ENCODE data around the gene MED27. TPM values are rescaled to one million over a fixed set of nuclear protein-coding genes. Genes with fewer than 3 reads are reported as not detected.

The MED27 gene
- total RNA-seq, 1 experiment from 2014 or later = 38.4 TPM

DNA sequence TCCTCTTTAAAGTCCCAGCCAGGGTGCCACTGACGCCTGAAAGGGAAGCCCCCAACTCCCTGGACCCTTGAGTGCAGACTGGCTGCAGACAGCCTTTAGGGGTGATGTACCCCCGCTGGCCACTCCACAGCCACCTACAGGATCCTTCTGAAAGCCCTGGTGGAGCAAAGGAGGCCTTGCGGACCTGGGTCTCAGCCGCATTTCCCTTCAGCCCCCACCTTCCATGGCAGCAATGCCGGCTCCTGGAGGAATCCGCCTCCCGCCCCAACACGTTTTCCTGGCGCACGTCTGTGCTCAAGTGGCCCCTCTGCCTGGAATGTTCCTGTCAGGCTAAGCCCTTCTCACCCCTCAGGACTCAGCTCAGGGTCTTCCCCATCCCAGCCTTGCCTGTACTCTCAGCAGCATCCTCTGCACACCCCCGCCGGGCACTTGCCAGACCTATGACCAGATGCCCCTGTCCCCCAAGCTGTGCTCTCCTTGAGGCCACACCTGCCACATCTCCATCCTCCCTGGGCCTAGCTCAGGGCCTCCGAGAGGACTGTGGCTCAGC is 205.7 kb downstream of the MED27 start:
- intact Hi-C loops (cut with micrococcal nuclease) = no loop called here
- no peak overlapping the region for H3K27ac ChIP-seq (ENCODE audit: low read length)

DNA sequence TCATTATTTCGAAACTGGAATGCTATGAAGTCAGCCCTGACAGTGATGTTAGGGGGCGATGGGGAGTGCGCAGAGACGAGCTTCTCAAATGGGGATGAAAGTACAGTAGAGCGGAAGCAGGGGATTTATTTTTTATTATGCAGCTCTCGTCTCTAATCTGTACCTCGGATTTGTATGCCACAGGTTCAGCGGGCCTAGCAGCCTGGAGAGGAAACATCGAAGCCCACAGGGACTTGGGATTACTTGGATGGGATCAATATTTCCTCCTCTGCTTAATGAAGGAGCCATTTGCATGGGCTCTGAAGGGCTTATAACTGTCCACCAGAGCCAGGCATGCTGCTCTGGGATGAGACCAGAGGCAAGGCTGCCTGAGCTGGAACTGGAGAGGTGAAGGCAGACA is 206.3 kb downstream of the MED27 start:
- H2AFZ ChIP-seq (ENCODE audit: low read length) = no peak overlapping the region
- H3K9me2 ChIP-seq (replicated peaks; ENCODE audit: low read length) = no peaks in the 10 kb centered on the region
- intact Hi-C loops (cut with micrococcal nuclease) = no loop called here
- no peak for ATAC-seq
- H3F3A ChIP-seq (ENCODE audit: low read length, unreplicated experiment) = no peaks in the 10 kb centered on the region
- no peak for DNase-seq
- H3K27ac ChIP-seq (ENCODE audit: low read length) = no peak overlapping the region
- H3K27me3 ChIP-seq (ENCODE audit: low read length) = no peaks in the 10 kb centered on the region
- H3K4me3 ChIP-seq (ENCODE audit: low read length) = no peak overlapping the region
- POLR2A ChIA-PET (ENCODE audit: unreplicated experiment) = no interaction called here
- no peaks in the 10 kb centered on the region for H3K36me3 ChIP-seq (ENCODE audit: low read depth, low read length)
- no peaks in the 10 kb centered on the region for H4K20me1 ChIP-seq (ENCODE audit: low read length)
- CTCF ChIA-PET = no interaction called here
- no peaks in the 10 kb centered on the region for H3K79me2 ChIP-seq (ENCODE audit: low read length)
- H3K9ac ChIP-seq (ENCODE audit: low read length) = no peak overlapping the region
- no peak for TF ChIP-seq EZH2 (IDR thresholded peaks at IDR 0.05; ENCODE audit: low read length, unreplicated experiment)
- TF ChIP-seq, protein P1, sequence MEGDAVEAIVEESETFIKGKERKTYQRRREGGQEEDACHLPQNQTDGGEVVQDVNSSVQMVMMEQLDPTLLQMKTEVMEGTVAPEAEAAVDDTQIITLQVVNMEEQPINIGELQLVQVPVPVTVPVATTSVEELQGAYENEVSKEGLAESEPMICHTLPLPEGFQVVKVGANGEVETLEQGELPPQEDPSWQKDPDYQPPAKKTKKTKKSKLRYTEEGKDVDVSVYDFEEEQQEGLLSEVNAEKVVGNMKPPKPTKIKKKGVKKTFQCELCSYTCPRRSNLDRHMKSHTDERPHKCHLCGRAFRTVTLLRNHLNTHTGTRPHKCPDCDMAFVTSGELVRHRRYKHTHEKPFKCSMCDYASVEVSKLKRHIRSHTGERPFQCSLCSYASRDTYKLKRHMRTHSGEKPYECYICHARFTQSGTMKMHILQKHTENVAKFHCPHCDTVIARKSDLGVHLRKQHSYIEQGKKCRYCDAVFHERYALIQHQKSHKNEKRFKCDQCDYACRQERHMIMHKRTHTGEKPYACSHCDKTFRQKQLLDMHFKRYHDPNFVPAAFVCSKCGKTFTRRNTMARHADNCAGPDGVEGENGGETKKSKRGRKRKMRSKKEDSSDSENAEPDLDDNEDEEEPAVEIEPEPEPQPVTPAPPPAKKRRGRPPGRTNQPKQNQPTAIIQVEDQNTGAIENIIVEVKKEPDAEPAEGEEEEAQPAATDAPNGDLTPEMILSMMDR (conservative IDR thresholded peaks at IDR 0.05; ENCODE audit: low read depth, low read length) = no peak
- no peak for TF ChIP-seq EZH2phosphoT487 (IDR thresholded peaks at IDR 0.05; ENCODE audit: borderline replicate concordance, low read length)
- no TSS peak for BruUV-seq (replicated peaks)
- H3K9me3 ChIP-seq (ENCODE audit: low read length) = no peaks in the 10 kb centered on the region
- peaks cover 15% of the 10 kb centered on the region for H3K4me1 ChIP-seq (ENCODE audit: insufficient read depth, low read length)
- H3K4me2 ChIP-seq (ENCODE audit: low read length) = no peak overlapping the region

More for the DNA sequence above, 205.7 kb downstream of the MED27 start:
- H4K20me1 ChIP-seq (ENCODE audit: low read length) = no peaks in the 10 kb centered on the region
- H3K79me2 ChIP-seq (ENCODE audit: low read length) = no peaks in the 10 kb centered on the region
- no peaks in the 10 kb centered on the region for H3F3A ChIP-seq (ENCODE audit: low read length, unreplicated experiment)
- no TSS peak for BruUV-seq (replicated peaks)
- H3K9me3 ChIP-seq (ENCODE audit: low read length) = no peaks in the 10 kb centered on the region
- ChIA-PET CTCF (no interaction called here), POLR2A (ENCODE audit: unreplicated experiment) (no interaction called here)
- peaks cover 15% of the 10 kb centered on the region for H3K4me1 ChIP-seq (ENCODE audit: insufficient read depth, low read length)
- no peaks in the 10 kb centered on the region for H3K27me3 ChIP-seq (ENCODE audit: low read length)
- TF ChIP-seq EZH2 (IDR thresholded peaks at IDR 0.05; ENCODE audit: low read length, unreplicated experiment) (no peak), EZH2phosphoT487 (IDR thresholded peaks at IDR 0.05; ENCODE audit: borderline replicate concordance, low read length) (no peak)
- TF ChIP-seq, protein P1 (conservative IDR thresholded peaks at IDR 0.05; ENCODE audit: low read depth, low read length) = no peak
- H3K4me3 ChIP-seq (ENCODE audit: low read length) = no peak overlapping the region
- H3K4me2 ChIP-seq (ENCODE audit: low read length) = no peak overlapping the region
- no peak overlapping the region for H3K9ac ChIP-seq (ENCODE audit: low read length)
- H2AFZ ChIP-seq (ENCODE audit: low read length) = no peak overlapping the region
- ATAC-seq (no peak), DNase-seq (no peak)
- no peaks in the 10 kb centered on the region for H3K36me3 ChIP-seq (ENCODE audit: low read depth, low read length)
- H3K9me2 ChIP-seq (replicated peaks; ENCODE audit: low read length) = no peaks in the 10 kb centered on the region

DNA sequence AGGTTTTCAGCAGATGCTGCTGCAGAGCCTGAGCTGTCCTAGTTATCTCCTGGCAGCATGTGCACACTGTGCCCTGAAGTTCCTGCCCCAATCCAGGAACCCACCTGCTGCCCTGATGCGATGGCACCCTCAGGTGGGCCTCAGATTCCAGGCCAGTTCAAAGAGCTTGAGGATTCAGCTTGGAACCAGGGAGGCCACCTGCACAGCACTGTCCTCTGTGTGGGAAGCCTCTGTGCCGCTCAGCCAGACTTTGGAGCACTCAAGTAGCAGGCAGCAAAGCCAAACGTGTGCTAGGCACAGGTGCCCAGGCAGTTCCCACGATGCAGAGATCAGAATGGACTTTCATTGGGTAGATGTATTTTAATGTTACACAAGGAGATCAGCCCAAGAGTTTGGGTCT is 207.0 kb downstream of the MED27 start:
- H4K20me1 ChIP-seq (ENCODE audit: low read length) = no peaks in the 10 kb centered on the region
- intact Hi-C loops (cut with micrococcal nuclease) = no loop called here
- CTCF ChIA-PET = no interaction called here

More for the DNA sequence above, 207.0 kb downstream of the MED27 start:
- Histone ChIP-seq H3K4me3 (ENCODE audit: low read length) (no peak overlapping the region), H3K9ac (ENCODE audit: low read length) (no peak overlapping the region), H3K9me2 (replicated peaks; ENCODE audit: low read length) (no peaks in the 10 kb centered on the region), H3K4me2 (ENCODE audit: low read length) (no peak overlapping the region), H3K36me3 (ENCODE audit: low read depth, low read length) (no peaks in the 10 kb centered on the region), H3K27ac (ENCODE audit: low read length) (no peak overlapping the region), H3K4me1 (ENCODE audit: insufficient read depth, low read length) (peaks cover 15% of the 10 kb centered on the region), H3K79me2 (ENCODE audit: low read length) (no peaks in the 10 kb centered on the region), H2AFZ (ENCODE audit: low read length) (no peak overlapping the region), H3K9me3 (ENCODE audit: low read length) (no peaks in the 10 kb centered on the region), H3F3A (ENCODE audit: low read length, unreplicated experiment) (no peaks in the 10 kb centered on the region), H3K27me3 (ENCODE audit: low read length) (no peaks in the 10 kb centered on the region)
- no peak for DNase-seq
- BruUV-seq (replicated peaks) = no TSS peak
- POLR2A ChIA-PET (ENCODE audit: unreplicated experiment) = no interaction called here
- no peak for ATAC-seq
- TF ChIP-seq EZH2phosphoT487 (IDR thresholded peaks at IDR 0.05; ENCODE audit: borderline replicate concordance, low read length) (no peak), EZH2 (IDR thresholded peaks at IDR 0.05; ENCODE audit: low read length, unreplicated experiment) (no peak)
- TF ChIP-seq, protein P1 (conservative IDR thresholded peaks at IDR 0.05; ENCODE audit: low read depth, low read length) = no peak
